Measurements from ENCODE around the gene POLR2I. TPM values are rescaled to one million over a fixed set of nuclear protein-coding genes. Genes with fewer than 3 reads are reported as not detected.

Gene POLR2I
- total and polyA plus RNA-seq, 9 of the 15 experiments (the other 6 are each of a cell fraction or from before 2014, with no cell fraction given): 28.0 to 283 (median 123) TPM

DNA sequence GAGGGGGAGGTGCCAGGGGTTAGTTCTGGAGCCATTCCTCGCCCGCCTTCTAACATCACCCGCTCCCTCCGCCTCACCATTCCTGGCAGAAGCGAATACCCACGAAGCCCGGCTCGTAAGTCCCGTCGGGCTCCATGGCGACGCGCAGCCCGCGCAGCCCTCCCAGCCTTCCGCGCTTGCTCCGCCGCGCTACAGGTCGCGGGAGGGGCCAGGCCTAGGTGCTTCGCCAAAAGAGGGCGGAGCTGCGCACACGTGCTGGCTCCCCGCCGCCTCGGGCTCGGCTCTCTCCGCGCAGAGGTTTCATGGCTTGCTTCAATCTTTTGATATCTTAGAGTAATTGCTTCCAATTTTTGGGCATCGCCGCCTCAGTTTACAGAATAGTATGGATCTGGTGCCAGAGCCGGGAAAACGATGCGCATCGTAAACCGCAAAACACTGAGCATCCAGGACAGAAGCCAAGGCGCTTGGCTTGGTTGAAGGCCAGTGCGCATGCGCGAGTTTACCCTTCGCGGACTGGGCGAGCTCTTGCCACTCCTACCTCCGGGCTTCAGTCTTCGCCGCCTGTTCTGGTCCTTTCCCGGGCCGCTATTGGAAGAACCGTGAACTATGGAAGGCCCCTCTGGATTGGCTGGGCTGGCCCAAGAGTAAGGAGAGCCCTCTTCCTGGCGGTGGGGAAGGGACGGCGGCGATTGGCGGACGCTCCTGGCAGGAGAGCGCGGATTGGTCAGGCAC, at the start of gene POLR2I (continued):
- TF ChIP-seq, protein P1, sequence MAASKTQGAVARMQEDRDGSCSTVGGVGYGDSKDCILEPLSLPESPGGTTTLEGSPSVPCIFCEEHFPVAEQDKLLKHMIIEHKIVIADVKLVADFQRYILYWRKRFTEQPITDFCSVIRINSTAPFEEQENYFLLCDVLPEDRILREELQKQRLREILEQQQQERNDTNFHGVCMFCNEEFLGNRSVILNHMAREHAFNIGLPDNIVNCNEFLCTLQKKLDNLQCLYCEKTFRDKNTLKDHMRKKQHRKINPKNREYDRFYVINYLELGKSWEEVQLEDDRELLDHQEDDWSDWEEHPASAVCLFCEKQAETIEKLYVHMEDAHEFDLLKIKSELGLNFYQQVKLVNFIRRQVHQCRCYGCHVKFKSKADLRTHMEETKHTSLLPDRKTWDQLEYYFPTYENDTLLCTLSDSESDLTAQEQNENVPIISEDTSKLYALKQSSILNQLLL (CRISPR knock-in tag; IDR thresholded peaks at IDR 0.05; ENCODE audit: borderline replicate concordance): no peak
- TF ChIP-seq MAZ (CRISPR knock-in tag; conservative IDR thresholded peaks at IDR 0.05 in 1 of 2, IDR thresholded peaks at IDR 0.05 in 1 of 2): peak; percentile 77
- peak; percentile 92 for TF ChIP-seq CBFB (CRISPR knock-in tag; IDR thresholded peaks at IDR 0.05)
- TF ChIP-seq POLR2H (tag; IDR thresholded peaks at IDR 0.05; ENCODE audit: low read depth): no peak
- no peak for TF ChIP-seq MIER1 (IDR thresholded peaks at IDR 0.05; ENCODE audit: low read depth)
- TF ChIP-seq RBBP5 (IDR thresholded peaks at IDR 0.05; ENCODE audit: borderline replicate concordance, insufficient read depth, low read length, poor library complexity, severe bottlenecking): peak; percentile 63
- no peak for TF ChIP-seq HDAC8 (tag; IDR thresholded peaks at IDR 0.05)
- TF ChIP-seq ZNF282 (CRISPR knock-in tag; IDR thresholded peaks at IDR 0.05): no peak
- TF ChIP-seq PHTF2 (CRISPR knock-in tag; IDR thresholded peaks at IDR 0.05): no peak
- TF ChIP-seq, protein P2, sequence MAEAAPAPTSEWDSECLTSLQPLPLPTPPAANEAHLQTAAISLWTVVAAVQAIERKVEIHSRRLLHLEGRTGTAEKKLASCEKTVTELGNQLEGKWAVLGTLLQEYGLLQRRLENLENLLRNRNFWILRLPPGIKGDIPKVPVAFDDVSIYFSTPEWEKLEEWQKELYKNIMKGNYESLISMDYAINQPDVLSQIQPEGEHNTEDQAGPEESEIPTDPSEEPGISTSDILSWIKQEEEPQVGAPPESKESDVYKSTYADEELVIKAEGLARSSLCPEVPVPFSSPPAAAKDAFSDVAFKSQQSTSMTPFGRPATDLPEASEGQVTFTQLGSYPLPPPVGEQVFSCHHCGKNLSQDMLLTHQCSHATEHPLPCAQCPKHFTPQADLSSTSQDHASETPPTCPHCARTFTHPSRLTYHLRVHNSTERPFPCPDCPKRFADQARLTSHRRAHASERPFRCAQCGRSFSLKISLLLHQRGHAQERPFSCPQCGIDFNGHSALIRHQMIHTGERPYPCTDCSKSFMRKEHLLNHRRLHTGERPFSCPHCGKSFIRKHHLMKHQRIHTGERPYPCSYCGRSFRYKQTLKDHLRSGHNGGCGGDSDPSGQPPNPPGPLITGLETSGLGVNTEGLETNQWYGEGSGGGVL (CRISPR knock-in tag; IDR thresholded peaks at IDR 0.05): no peak
- TF ChIP-seq, protein P3, sequence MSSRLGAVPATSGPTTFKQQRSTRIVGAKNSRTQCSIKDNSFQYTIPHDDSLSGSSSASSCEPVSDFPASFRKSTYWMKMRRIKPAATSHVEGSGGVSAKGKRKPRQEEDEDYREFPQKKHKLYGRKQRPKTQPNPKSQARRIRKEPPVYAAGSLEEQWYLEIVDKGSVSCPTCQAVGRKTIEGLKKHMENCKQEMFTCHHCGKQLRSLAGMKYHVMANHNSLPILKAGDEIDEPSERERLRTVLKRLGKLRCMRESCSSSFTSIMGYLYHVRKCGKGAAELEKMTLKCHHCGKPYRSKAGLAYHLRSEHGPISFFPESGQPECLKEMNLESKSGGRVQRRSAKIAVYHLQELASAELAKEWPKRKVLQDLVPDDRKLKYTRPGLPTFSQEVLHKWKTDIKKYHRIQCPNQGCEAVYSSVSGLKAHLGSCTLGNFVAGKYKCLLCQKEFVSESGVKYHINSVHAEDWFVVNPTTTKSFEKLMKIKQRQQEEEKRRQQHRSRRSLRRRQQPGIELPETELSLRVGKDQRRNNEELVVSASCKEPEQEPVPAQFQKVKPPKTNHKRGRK (tag; IDR thresholded peaks at IDR 0.05): no peak
- TF ChIP-seq HCFC1 (IDR thresholded peaks at IDR 0.05; ENCODE audit: low read depth, low read length): peak; percentile 64
- TF ChIP-seq LEF1 (IDR thresholded peaks at IDR 0.05): 0 out of 2 replicates have a peak, but pooled peaks have one; percentile 25
- 0 out of 2 replicates have a peak, but pooled peaks have one; percentile 58 for TF ChIP-seq ZNF766 (CRISPR knock-in tag; conservative IDR thresholded peaks at IDR 0.05)
- TF ChIP-seq, protein P4, sequence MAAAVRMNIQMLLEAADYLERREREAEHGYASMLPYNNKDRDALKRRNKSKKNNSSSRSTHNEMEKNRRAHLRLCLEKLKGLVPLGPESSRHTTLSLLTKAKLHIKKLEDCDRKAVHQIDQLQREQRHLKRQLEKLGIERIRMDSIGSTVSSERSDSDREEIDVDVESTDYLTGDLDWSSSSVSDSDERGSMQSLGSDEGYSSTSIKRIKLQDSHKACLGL (CRISPR knock-in tag; IDR thresholded peaks at IDR 0.05; ENCODE audit: borderline replicate concordance, poor library complexity, severe bottlenecking): peak; percentile 86
- TF ChIP-seq, protein P5, sequence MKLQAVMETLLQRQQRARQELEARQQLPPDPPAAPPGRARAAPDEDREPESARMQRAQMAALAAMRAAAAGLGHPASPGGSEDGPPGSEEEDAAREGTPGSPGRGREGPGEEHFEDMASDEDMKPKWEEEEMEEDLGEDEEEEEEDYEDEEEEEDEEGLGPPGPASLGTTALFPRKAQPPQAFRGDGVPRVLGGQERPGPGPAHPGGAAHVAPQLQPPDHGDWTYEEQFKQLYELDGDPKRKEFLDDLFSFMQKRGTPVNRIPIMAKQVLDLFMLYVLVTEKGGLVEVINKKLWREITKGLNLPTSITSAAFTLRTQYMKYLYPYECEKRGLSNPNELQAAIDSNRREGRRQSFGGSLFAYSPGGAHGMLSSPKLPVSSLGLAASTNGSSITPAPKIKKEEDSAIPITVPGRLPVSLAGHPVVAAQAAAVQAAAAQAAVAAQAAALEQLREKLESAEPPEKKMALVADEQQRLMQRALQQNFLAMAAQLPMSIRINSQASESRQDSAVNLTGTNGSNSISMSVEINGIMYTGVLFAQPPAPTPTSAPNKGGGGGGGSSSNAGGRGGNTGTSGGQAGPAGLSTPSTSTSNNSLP (IDR thresholded peaks at IDR 0.05; ENCODE audit: borderline replicate concordance, low read depth, low read length): 0 out of 2 replicates have a peak, but pooled peaks have one; percentile 10
- no peak for TF ChIP-seq STAT5A (IDR thresholded peaks at IDR 0.05; ENCODE audit: borderline replicate concordance, low read length)
- TF ChIP-seq EP400 (IDR thresholded peaks at IDR 0.05): peak; percentile 97
- TF ChIP-seq CREM (IDR thresholded peaks at IDR 0.05; ENCODE audit: low read depth): peak; percentile 66

All from K562 (cell line).